A549 (cell line): Measurements from ENCODE around the gene C16orf54. TPM values are rescaled to one million over a fixed set of nuclear protein-coding genes. Genes with fewer than 3 reads are reported as not detected.
"Not testable (repeated sequence)": the region's sequence is repeated elsewhere in the genome, so short reads cannot be mapped to it uniquely, and the experiment has no call there.

Experiments used
- ATAC-seq, 2 experiments: fragments of 200-7000 bp in 1 of 2; fragments of >200 bp in 1 of 2; cut with Nextera tagmentation in 1 of 2; cut with Tn5 transposase in 1 of 2; 3 replicates each; pipeline versions ENCODE4 v1.8.0 to v1.9.1; 2018 to 2020; ENCODE audit warnings: mild to moderate bottlenecking in 1 of 2, moderate library complexity in 1 of 2
- CTCF ChIA-PET: fragments of 300-600 bp; sonication (Branson Sonifier 250); formaldehyde crosslinking; extraction: SDS; loops from one replicate; lab custom pipeline; 2021; ENCODE audit warnings: antibody characterized with exemption, inconsistent platforms; lab: Yijun Ruan, JAX
- POLR2A ChIA-PET: fragments of 350-600 bp; formaldehyde crosslinking; extraction: SDS; loops from one replicate; lab custom pipeline; 2021; ENCODE audit warnings: antibody characterized with exemption, inconsistent platforms; lab: Yijun Ruan, JAX
- DNase-seq, 2 experiments: peaks; one replicate each; pipeline versions ENCODE4 v3.0.0 to v3.0.0-alpha.2; 2011 to 2016; ENCODE audit warnings: low read depth in 1 of 2, low spot score in 1 of 2
- FAIRE-seq: peaks from 2 replicates; lab custom pipeline; 2011; peaks lifted over from hg19 to GRCh38; lab: Jason Lieb, UNC
- H3K27ac ChIP-seq, 2 experiments: fragments of >200 bp; sonication (Bioruptor Twin); formaldehyde crosslinking; 3 replicates each; pipeline ENCODE4 v1.5.1; 2016 to 2017
- H3K4me1 ChIP-seq: fragments of >200 bp; sonication (Bioruptor Twin); formaldehyde crosslinking; 3 replicates; pipeline ENCODE4 v1.6.1; 2016
- H3K4me2 ChIP-seq: fragments of >200 bp; sonication (Bioruptor Twin); formaldehyde crosslinking; 3 replicates; pipeline ENCODE4 v1.6.1; 2016
- H3K4me3 ChIP-seq: fragments of >200 bp; sonication (Bioruptor Twin); formaldehyde crosslinking; 3 replicates; pipeline ENCODE4 v1.5.1; 2016
- H3K9me3 ChIP-seq: fragments of >200 bp; sonication (Bioruptor Twin); formaldehyde crosslinking; 3 replicates; pipeline ENCODE4 v1.6.1; 2016
- CBX2 ChIP-seq: fragments of 200-600 bp; sonication (generic); IDR thresholded peaks from 2 replicates; pipeline ENCODE4 v1.6.1; 2016; ENCODE audit warnings: low read depth, mild to moderate bottlenecking, borderline replicate concordance
- CEBPB ChIP-seq, 2 experiments: fragments of >200 bp in 1 of 2; sonication (Bioruptor Twin) in 1 of 2; formaldehyde crosslinking in 1 of 2; IDR thresholded peaks; 2 replicates each; pipeline ENCODE4 v1.6.1; 2012 to 2016
- CHD2 ChIP-seq: fragments of 150-350 bp; IDR thresholded peaks from 2 replicates; pipeline ENCODE4 v1.6.1; 2014; ENCODE audit warnings: low read length; ENCODE audit not compliant: partially characterized antibody
- EHF ChIP-seq: fragments of 250-450 bp; sonication (Bioruptor Pico); IDR thresholded peaks from 2 replicates; pipeline ENCODE4 v1.5.0; 2020; ENCODE audit warnings: mild to moderate bottlenecking
- EP300 ChIP-seq, 2 experiments: fragments of >200 bp; sonication (Bioruptor Twin); formaldehyde crosslinking; IDR thresholded peaks; 2 replicates in 1 of 2; 3 replicates in 1 of 2; pipeline ENCODE4 v1.6.1; 2016 to 2017
- JUN ChIP-seq, 2 experiments: fragments of >200 bp; sonication (Bioruptor Twin); formaldehyde crosslinking; IDR thresholded peaks; 2 replicates in 1 of 2; 3 replicates in 1 of 2; pipeline ENCODE4 v1.6.1; 2016 to 2017
- MYC ChIP-seq: IDR thresholded peaks from 2 replicates; pipeline ENCODE4 v1.6.1; 2012; ENCODE audit warnings: mild to moderate bottlenecking, inconsistent platforms, low read length, improper control_type of control experiment, borderline replicate concordance
- NPAS2 ChIP-seq: fragments of 250-450 bp; sonication (Bioruptor Pico); IDR thresholded peaks from 2 replicates; pipeline ENCODE4 v1.8.0; 2022; ENCODE audit warnings: mild to moderate bottlenecking, moderate library complexity, borderline replicate concordance
- POLR2A ChIP-seq: IDR thresholded peaks from 2 replicates; pipeline ENCODE4 v1.6.1; 2012; ENCODE audit warnings: mild to moderate bottlenecking, low read length
- SMC3 ChIP-seq: fragments of >200 bp; sonication (Bioruptor Twin); formaldehyde crosslinking; IDR thresholded peaks from 3 replicates; pipeline ENCODE4 v1.6.1; 2018; ENCODE audit warnings: inconsistent platforms
- TP53 ChIP-seq: fragments of 250-450 bp; sonication (Bioruptor Pico); IDR thresholded peaks from 2 replicates; pipeline ENCODE4 v1.5.0; 2021; ENCODE audit warnings: mild to moderate bottlenecking, moderate library complexity
- ZNF302 ChIP-seq: fragments of 250-450 bp; sonication (Bioruptor Pico); IDR thresholded peaks from 2 replicates; pipeline ENCODE4 v1.9.0; 2021; ENCODE audit warnings: inconsistent platforms, mild to moderate bottlenecking, moderate library complexity
- WGBS: methylation state at CpG from one replicate; pipeline ENCODE4 v1.1.6; 2017; ENCODE audit errors: missing lambda C conversion rate; 5-methylcytosine and 5-hydroxymethylcytosine counted together
- polyA plus RNA-seq, 4 experiments: library from polyadenylated mRNA; depleted of rRNA in 3 of 4; stranded (reverse); fragments of >200 nt; fragmentation: RNase III in 1 of 4; extraction: RNeasy Plus Mini Kit Qiagen cat#74134 plus additional on column Dnase treatment in 1 of 4; gene quantifications; 2 replicates in 3 of 4; 3 replicates in 1 of 4; pipeline ENCODE4 v1.2.3, GENCODE V29; 2011 to 2017
- TF ChIP-seq, protein P1 (sequence below): IDR thresholded peaks from 2 replicates; pipeline ENCODE4 v1.6.1; 2012
- TF ChIP-seq, protein P2 (sequence below): fragments of 250-450 bp; sonication (Bioruptor Pico); IDR thresholded peaks from 2 replicates; pipeline ENCODE4 v1.5.0; 2021; ENCODE audit warnings: mild to moderate bottlenecking, moderate library complexity, borderline replicate concordance
- TF ChIP-seq, protein P3 (sequence below): fragments of >200 bp; sonication (Bioruptor Twin); formaldehyde crosslinking; IDR thresholded peaks from 3 replicates; pipeline ENCODE4 v1.5.1; 2016
- TF ChIP-seq, protein P4 (sequence below): fragments of 250-450 bp; sonication (Bioruptor Pico); IDR thresholded peaks from 2 replicates; pipeline ENCODE4 v1.5.0; 2020; ENCODE audit warnings: low read depth, mild to moderate bottlenecking, moderate library complexity

Gene C16orf54
- polyA plus RNA-seq, 2 of the 4 experiments (the other 2 are of a cell fraction) = not detected

DNA sequence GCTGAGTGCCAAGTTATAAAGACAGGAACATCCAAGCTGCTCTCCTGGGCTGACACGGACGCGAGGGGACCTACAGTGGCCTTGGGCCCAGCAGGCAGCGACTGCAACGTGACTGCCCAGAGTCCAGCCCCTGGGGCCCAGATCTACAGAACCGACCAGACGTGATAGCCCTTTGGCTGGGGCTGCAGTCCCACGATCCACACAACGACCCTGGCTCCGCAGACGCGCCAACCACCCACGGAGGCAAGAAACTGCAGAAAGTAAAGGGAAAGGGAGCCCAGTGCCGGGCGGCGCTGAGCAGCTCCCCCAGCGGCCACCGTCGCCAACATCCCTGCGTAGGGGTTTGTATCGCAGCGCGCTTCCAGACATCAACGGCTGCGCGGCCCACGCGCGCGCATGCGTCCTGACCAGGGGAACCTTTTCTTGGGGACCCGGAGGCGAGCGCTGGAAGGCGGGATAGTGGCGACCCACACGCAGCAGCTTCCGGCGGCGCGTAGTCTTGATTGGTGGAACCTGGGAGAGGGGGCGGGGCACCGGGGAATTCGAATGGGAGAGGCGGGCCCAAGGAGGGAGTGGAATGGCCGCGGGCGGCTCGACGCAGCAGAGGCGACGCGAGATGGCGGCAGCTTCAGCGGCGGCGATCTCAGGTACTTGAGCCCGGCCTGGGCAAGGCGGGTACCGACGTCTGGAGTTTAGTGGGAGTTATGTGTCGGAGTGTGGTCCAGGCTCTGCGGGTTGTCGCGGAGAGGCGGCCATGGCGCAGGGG is 44.6 kb upstream of the C16orf54 start, which contains the start of gene KIF22 (continued):
- TF ChIP-seq CEBPB (IDR thresholded peaks at IDR 0.05) (no peak), SMC3 (peak; percentile 24; the same call in 1 of the 3 replicates), MYC (peak; percentile 35; the same call in 1 of the 2 replicates), JUN (IDR thresholded peaks at IDR 0.05) (peak in 1 of 2 experiments; percentile 94; a peak in 3 of 5 replicates), EP300 (IDR thresholded peaks at IDR 0.05) (no peak), TP53 (no peak), POLR2A (peak; percentile 51; the same call in 1 of the 2 replicates)
- TF ChIP-seq, protein P1, sequence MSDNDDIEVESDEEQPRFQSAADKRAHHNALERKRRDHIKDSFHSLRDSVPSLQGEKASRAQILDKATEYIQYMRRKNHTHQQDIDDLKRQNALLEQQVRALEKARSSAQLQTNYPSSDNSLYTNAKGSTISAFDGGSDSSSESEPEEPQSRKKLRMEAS = peak; percentile 87
- TF ChIP-seq, protein P2, sequence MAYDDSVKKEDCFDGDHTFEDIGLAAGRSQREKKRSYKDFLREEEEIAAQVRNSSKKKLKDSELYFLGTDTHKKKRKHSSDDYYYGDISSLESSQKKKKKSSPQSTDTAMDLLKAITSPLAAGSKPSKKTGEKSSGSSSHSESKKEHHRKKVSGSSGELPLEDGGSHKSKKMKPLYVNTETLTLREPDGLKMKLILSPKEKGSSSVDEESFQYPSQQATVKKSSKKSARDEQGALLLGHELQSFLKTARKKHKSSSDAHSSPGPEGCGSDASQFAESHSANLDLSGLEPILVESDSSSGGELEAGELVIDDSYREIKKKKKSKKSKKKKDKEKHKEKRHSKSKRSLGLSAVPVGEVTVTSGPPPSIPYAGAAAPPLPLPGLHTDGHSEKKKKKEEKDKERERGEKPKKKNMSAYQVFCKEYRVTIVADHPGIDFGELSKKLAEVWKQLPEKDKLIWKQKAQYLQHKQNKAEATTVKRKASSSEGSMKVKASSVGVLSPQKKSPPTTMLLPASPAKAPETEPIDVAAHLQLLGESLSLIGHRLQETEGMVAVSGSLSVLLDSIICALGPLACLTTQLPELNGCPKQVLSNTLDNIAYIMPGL (CRISPR knock-in tag) = no peak

DNA sequence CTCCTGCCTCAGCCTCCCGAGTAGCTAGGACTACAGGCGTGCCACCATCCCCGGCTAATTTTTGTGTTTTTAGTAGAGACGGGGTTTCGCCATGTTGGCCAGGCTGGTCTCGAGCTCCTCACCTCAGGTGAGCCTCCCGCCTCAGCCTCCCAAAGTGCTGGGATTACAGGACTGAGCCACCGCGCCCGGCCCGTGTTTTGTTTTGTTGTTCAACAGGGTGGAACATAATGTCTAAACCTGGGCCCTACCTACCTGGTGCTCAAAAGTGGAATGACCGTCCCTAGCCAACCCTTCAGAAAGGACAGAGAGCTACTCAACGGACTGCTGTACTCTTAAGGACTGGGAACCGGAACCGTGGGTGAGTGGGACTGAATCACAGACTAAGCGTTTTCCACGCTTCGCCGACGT is 44.0 kb upstream of the C16orf54 start:
- Histone ChIP-seq H3K4me3 (peak overlapping the region; percentile 94), H3K27ac (peak overlapping the region; percentile 94 to 96), H3K4me1 (peaks cover 20% of the 10 kb centered on the region), H3K9me3 (no peaks in the 10 kb centered on the region), H3K4me2 (peak overlapping the region; percentile 94)
- ATAC-seq = peak; percentile 39 to 47
- no peak for FAIRE-seq
- peak in 1 of 2 experiments; percentile 40 for DNase-seq
- TF ChIP-seq NPAS2 (CRISPR knock-in tag) = no peak
- TF ChIP-seq MYC = no peak
- no peak for TF ChIP-seq CHD2
- TF ChIP-seq EHF = no peak
- TF ChIP-seq ZNF302 = no peak
- TF ChIP-seq, protein P3, sequence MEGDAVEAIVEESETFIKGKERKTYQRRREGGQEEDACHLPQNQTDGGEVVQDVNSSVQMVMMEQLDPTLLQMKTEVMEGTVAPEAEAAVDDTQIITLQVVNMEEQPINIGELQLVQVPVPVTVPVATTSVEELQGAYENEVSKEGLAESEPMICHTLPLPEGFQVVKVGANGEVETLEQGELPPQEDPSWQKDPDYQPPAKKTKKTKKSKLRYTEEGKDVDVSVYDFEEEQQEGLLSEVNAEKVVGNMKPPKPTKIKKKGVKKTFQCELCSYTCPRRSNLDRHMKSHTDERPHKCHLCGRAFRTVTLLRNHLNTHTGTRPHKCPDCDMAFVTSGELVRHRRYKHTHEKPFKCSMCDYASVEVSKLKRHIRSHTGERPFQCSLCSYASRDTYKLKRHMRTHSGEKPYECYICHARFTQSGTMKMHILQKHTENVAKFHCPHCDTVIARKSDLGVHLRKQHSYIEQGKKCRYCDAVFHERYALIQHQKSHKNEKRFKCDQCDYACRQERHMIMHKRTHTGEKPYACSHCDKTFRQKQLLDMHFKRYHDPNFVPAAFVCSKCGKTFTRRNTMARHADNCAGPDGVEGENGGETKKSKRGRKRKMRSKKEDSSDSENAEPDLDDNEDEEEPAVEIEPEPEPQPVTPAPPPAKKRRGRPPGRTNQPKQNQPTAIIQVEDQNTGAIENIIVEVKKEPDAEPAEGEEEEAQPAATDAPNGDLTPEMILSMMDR = no peak
- TF ChIP-seq, protein P1 = no peak
- TF ChIP-seq, protein P4, sequence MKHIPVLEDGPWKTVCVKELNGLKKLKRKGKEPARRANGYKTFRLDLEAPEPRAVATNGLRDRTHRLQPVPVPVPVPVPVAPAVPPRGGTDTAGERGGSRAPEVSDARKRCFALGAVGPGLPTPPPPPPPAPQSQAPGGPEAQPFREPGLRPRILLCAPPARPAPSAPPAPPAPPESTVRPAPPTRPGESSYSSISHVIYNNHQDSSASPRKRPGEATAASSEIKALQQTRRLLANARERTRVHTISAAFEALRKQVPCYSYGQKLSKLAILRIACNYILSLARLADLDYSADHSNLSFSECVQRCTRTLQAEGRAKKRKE = no peak
- TF ChIP-seq CBX2 = no peak
- ChIA-PET POLR2A (interaction anchor here (0.6 to 2.3 kb wide), 16 partner anchors 9 to 628 kb away, joined by 3 to 25 read pairs (median 4); partner anchors contain the start of genes ALDOA, MAZ and PAGR1), CTCF (interaction anchor here (0.5 to 4.4 kb wide), 26 partner anchors 9 to 263 kb away, joined by 3 to 54 read pairs (median 6); a partner anchor contains a TSS)
- WGBS = 54% methylated on average over 20 of the region's 20 CpGs

DNA sequence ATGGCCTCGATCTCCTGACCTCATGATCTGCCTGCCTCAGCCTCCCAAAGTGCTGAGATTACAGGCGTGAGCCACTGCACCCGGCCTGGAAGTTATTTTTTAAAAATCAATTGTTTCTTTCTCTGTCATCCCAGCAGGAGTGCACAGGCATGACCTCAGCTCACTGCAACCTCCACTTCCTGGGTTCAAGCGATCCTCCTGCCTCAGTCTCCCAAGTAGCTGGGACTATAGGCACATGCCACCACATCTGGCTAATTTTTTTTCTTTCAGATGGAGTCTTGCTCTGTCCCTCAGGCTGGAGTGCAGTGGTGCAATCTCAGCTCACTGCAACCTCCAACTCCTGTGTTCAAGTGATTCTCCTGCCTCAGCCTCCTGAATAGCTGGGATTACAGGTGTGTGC is 41.4 kb upstream of the C16orf54 start:
- peaks cover 12% of the 10 kb centered on the region for H3K4me1 ChIP-seq
- FAIRE-seq, H3K4me2 ChIP-seq, H3K4me3 ChIP-seq, H3K27ac ChIP-seq, POLR2A ChIA-PET, ATAC-seq, DNase-seq, H3K9me3 ChIP-seq: not testable (repeated sequence)
- WGBS = 62% methylated on average over 4 of the region's 4 CpGs
- CTCF ChIA-PET = interaction anchor here (1.2 to 2.2 kb wide), 3 partner anchors 9 to 86 kb away, joined by 3 to 5 read pairs (median 3); no protein-coding TSS in a partner anchor
